Hepatocyte (in vitro differentiated cells): ENCODE results near the gene ZNF80. TPM values are rescaled to one million over a fixed set of nuclear protein-coding genes. Genes with fewer than 3 reads are reported as not detected.

Experiments
- DNase-seq: peaks from one replicate; pipeline ENCODE4 v3.0.0-alpha.2; 2016; ENCODE audit warnings: low spot score
- H2AFZ ChIP-seq: fragments of 200-600 bp; sonication (generic); 2 replicates; pipeline ENCODE4 v1.6.0; 2016; ENCODE audit warnings: antibody characterized with exemption, mild to moderate bottlenecking
- H3K27ac ChIP-seq: fragments of 200-600 bp; sonication (generic); 2 replicates; pipeline ENCODE4 v1.5.1; 2016; ENCODE audit warnings: mild to moderate bottlenecking
- H3K27me3 ChIP-seq: fragments of 200-600 bp; sonication (generic); 2 replicates; pipeline ENCODE4 v1.6.1; 2016
- H3K36me3 ChIP-seq: fragments of 200-600 bp; sonication (generic); replicated peaks from 2 replicates; pipeline ENCODE4 v1.5.1; 2016; ENCODE audit warnings: low read depth; ENCODE audit not compliant: insufficient read depth
- H3K4me1 ChIP-seq: fragments of 200-600 bp; sonication (generic); 2 replicates; pipeline ENCODE4 v1.5.1; 2016; ENCODE audit warnings: mild to moderate bottlenecking, moderate library complexity; ENCODE audit not compliant: insufficient read depth
- H3K4me2 ChIP-seq: fragments of 200-600 bp; sonication (generic); 2 replicates; pipeline ENCODE4 v1.6.0; 2016
- H3K4me3 ChIP-seq: fragments of 200-600 bp; sonication (generic); 2 replicates; pipeline ENCODE4 v1.5.1; 2016; ENCODE audit warnings: mild to moderate bottlenecking
- H3K79me2 ChIP-seq: fragments of 200-600 bp; sonication (generic); 2 replicates; pipeline ENCODE4 v1.6.0; 2017; ENCODE audit warnings: mild to moderate bottlenecking
- H3K9me2 ChIP-seq: fragments of 200-600 bp; sonication (generic); replicated peaks from 2 replicates; pipeline ENCODE4 v1.6.0; 2017; ENCODE audit warnings: mild to moderate bottlenecking; ENCODE audit not compliant: insufficient read depth
- H3K9me3 ChIP-seq: fragments of 200-600 bp; sonication (generic); 2 replicates; pipeline ENCODE4 v1.5.1; 2016; ENCODE audit warnings: low read depth, mild to moderate bottlenecking
- H4K20me1 ChIP-seq: fragments of 200-600 bp; sonication (generic); 2 replicates; pipeline ENCODE4 v1.6.0; 2016; ENCODE audit warnings: mild to moderate bottlenecking; ENCODE audit not compliant: insufficient read depth, poor library complexity, severe bottlenecking
- CTCF ChIP-seq: fragments of 200-600 bp; sonication (generic); IDR thresholded peaks from 2 replicates; pipeline ENCODE4 v1.5.1; 2016; ENCODE audit warnings: antibody characterized with exemption, mild to moderate bottlenecking; ENCODE audit not compliant: poor library complexity
- EZH2 ChIP-seq: fragments of 200-600 bp; sonication (generic); IDR thresholded peaks from 2 replicates; pipeline ENCODE4 v1.6.1; 2016; ENCODE audit warnings: antibody characterized with exemption, mild to moderate bottlenecking, borderline replicate concordance
- EZH2phosphoT487 ChIP-seq: fragments of 200-600 bp; sonication (generic); IDR thresholded peaks from one replicate; pipeline ENCODE4 v1.6.1; 2018; ENCODE audit warnings: antibody characterized with exemption, mild to moderate bottlenecking, low read depth, moderate library complexity; ENCODE audit not compliant: unreplicated experiment, severe bottlenecking
- WGBS: methylation state at CpG from one replicate; pipeline ENCODE4 v1.1.6; 2016; ENCODE audit warnings: low lambda C conversion rate; ENCODE audit errors: missing lambda C conversion rate; 5-methylcytosine and 5-hydroxymethylcytosine counted together
- polyA plus RNA-seq: library from polyadenylated mRNA; unstranded; fragments of >200 nt; fragmentation: Nextera tagmentation; extraction: Ambion mirVana; gene quantifications from 2 replicates; pipeline ENCODE4 v1.2.1, GENCODE V29; 2016
- total RNA-seq: library from RNA; depleted of rRNA; stranded (reverse); fragments of >200 nt; gene quantifications from 2 replicates; pipeline ENCODE4 v1.2.3, GENCODE V29; 2014

The ZNF80 gene
- total and polyA plus RNA-seq, 2 experiments from 2014 or later, result not detected

DNA sequence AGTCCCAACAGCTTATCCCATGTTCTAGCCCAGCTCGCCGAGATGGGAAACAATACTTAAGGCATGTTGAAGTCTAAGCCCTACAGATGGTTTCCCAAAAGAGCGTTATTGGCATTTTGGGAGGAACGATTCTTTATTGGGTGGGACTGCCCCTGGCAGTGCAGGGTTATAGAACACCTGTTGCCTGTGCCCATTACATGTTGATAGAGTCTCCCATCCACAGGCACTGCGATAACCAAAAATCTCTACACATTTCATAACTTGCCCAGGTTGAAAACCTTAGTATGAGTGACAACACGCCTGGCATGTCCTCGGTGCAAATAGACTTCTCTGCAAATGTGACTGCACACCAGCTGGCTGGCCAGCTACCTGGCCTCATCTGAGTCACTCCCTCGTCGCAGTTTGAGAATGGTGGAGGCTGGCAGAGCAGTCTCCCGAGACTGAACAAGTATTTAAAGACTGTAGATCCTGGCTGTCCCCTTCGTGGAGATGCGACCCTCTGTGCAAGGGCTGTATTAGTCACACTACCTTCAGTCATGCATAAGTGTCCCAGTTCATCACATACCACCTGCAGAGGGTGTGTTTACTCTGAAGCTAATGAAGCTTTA is 18.7 kb downstream of the ZNF80 start:
- H3K4me2 ChIP-seq, result no peak overlapping the region
- no peak overlapping the region for H2AFZ ChIP-seq
- no peak overlapping the region for H3K4me3 ChIP-seq
- DNase-seq, result no peak
- no peak overlapping the region for H3K27ac ChIP-seq
- no peaks in the 10 kb centered on the region for H4K20me1 ChIP-seq
- 93% methylated on average over 12 of the region's 12 CpGs for WGBS
- H3K27me3 ChIP-seq, result peaks cover 5% of the 10 kb centered on the region
- no peak for TF ChIP-seq EZH2phosphoT487
- no peak for TF ChIP-seq CTCF
- no peak for TF ChIP-seq EZH2
- no peaks in the 10 kb centered on the region for H3K9me2 ChIP-seq
- no peaks in the 10 kb centered on the region for H3K9me3 ChIP-seq
- H3K4me1 ChIP-seq, result no peaks in the 10 kb centered on the region
- no peaks in the 10 kb centered on the region for H3K36me3 ChIP-seq
- no peaks in the 10 kb centered on the region for H3K79me2 ChIP-seq

DNA sequence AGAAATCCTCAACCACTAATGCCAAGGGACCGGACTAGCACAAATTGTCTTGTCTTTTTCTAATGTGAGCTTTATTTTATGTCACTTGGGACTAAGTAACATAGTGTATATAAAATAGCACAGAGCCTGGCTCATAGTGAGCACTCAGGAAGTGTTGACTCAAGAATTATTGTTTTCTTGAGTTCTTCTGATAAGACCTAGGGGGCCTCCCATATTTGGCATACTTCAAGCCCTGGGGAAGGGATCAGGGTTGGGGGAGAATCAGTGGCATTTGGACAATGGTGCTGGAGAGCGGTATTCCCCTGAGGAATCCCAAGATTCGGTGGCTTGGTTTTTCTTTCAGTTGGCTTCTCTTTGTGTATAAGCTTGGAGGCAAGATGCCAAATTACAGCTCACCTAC is 19.4 kb downstream of the ZNF80 start:
- TF ChIP-seq CTCF (no peak), EZH2 (no peak), EZH2phosphoT487 (no peak)
- no peaks in the 10 kb centered on the region for H3K9me2 ChIP-seq
- H4K20me1 ChIP-seq, result no peaks in the 10 kb centered on the region
- no peak overlapping the region for H3K4me2 ChIP-seq
- no peaks in the 10 kb centered on the region for H3K36me3 ChIP-seq
- peaks cover 5% of the 10 kb centered on the region for H3K27me3 ChIP-seq
- H3K79me2 ChIP-seq, result no peaks in the 10 kb centered on the region
- no peak overlapping the region for H3K27ac ChIP-seq
- H3K9me3 ChIP-seq, result no peaks in the 10 kb centered on the region
- no peak overlapping the region for H3K4me3 ChIP-seq
- no peaks in the 10 kb centered on the region for H3K4me1 ChIP-seq
- H2AFZ ChIP-seq, result no peak overlapping the region
- 89% methylated on average over 3 of the region's 3 CpGs for WGBS
- no peak for DNase-seq

- no peaks in the 10 kb centered on the region for H3K79me2 ChIP-seq
- no peak for DNase-seq
- H3K9me2 ChIP-seq, result no peaks in the 10 kb centered on the region
- H2AFZ ChIP-seq, result no peak overlapping the region
- peaks cover 5% of the 10 kb centered on the region for H3K27me3 ChIP-seq
- no peaks in the 10 kb centered on the region for H3K9me3 ChIP-seq
- H4K20me1 ChIP-seq, result no peaks in the 10 kb centered on the region
- H3K36me3 ChIP-seq, result no peaks in the 10 kb centered on the region
- TF ChIP-seq EZH2phosphoT487 (no peak), CTCF (no peak), EZH2 (no peak)
- H3K4me1 ChIP-seq, result no peaks in the 10 kb centered on the region
- H3K4me2 ChIP-seq, result no peak overlapping the region
- no peak overlapping the region for H3K27ac ChIP-seq
- H3K4me3 ChIP-seq, result no peak overlapping the region
Observed at GRCh38 chr3:114217266-114217665, 20.1 kb downstream of the ZNF80 start.
